NCI-H524 (cell line): ENCODE results near the gene C17orf67.

Experiments
- DNase-seq, 2 experiments: peaks; one replicate each; lab custom pipeline; 2025; lab: John Stamatoyannopoulos, UW

C17orf67 gene

GRCh38 chr17:56808503-56808902 lies 25.2 kb downstream of the C17orf67 start:
- DNase-seq: peak; percentile 62 to 83

DNA sequence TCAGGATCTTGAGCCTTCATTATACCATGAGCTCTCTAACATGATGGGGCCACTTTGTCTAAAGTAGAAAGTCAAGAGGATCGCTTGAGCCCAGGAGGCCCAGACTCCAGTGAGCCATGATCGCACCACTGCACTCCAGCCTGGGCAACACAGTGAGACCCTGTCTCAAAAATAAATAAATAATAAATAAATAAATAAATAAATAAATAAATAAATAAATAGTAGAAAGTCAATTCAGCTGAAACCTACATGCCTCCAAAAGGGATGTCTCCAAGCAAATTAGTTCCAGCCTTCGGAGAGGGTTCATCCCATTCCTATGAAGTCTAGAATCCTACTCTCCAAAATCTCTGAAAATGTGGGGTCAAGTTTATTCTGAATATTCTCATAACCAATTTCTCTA lies 26.0 kb downstream of the C17orf67 start:
- no peak for DNase-seq

GRCh38 chr17:56806949-56807348 lies 26.8 kb downstream of the C17orf67 start:
- no peak for DNase-seq

- DNase-seq: no peak
Measured at GRCh38 chr17:56804454-56804853, 29.3 kb downstream of the C17orf67 start.

- no peak for DNase-seq
Measured at GRCh38 chr17:56803071-56803470, 30.6 kb downstream of the C17orf67 start.

DNA sequence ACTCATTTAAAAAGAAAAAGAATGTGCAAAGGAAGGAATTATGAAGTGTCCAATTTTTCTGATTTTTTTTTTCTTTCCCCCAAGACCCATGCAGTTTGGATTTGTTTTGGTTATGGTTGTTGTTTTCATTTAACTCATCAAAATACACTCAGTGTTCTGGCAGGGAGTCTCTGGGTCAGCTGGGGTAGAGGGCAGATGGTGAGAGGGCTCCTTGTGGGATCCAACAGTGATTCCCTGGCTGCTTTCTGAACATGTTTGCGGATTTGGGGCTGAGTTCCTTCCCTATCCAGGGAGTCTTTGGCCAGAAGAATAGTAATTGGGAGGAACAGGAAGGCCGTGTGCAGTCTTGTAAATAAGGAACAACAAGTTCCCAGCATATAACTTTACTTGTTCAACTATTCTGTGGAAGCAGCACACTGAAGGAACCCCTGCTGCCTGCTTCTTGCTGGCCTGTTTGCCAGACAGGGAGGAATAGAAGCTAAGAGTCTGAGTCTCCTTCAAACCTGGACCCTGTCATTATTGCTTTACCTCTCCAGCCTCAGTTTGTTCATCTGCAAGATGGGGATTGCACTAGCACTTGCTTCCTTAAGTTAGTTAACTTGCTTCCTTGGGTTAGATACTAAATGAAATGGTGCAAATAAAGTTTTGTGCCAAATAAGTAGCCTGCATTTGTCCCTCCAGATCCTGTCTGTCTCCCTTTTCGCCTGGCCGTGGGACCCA lies 32.1 kb downstream of the C17orf67 start:
- DNase-seq: no peak

GRCh38 chr17:56798916-56799315 lies 34.8 kb downstream of the C17orf67 start:
- no peak for DNase-seq

DNA sequence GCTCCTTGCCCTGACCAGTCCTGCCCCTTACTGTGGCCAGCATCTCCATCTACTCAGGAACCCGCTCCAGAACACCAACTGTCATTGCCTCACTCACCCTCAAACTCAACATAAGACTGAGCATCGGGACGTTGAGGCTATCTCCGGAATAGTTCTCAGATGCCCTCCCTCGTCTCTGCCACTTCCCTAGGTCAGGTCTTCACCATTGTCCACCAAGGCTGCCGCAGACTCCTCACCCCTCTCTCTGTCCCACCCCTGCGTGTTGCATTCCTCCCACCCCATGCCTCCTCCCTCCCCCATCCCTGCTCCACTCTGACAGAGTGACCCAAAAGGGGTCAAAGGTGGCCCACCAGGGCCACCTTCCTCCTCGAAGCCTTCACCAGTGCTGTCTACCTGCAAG lies 37.2 kb downstream of the C17orf67 start:
- DNase-seq: no peak

DNA sequence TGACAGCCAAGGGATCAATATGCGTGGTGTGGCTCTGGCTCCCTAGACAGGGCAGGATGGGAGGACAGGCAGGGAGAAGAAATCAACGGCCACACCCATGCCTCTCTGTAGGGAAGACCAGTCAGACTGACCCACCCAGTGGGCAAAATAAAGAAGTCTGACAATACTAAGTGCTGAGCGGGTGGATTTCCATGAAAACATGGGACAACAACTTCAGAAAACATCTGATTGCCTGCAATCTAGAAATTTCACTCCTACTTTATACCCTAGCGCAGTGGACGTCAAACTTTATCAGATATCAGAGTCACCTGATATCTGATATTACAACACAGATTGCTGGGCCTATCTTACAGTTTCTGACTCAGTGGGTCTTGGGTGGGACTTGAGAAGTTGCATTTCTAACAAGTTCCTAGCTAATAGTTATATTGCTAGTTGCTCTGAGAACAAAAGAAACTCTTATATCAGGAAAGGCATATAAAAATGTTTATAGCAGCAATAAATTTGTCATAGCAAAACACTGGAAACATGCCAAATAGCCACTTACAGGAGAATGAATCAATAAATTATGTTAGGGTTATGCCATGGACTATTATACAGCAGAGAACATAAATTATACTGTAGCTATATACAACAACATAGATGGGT lies 38.4 kb downstream of the C17orf67 start:
- no peak for DNase-seq

DNA sequence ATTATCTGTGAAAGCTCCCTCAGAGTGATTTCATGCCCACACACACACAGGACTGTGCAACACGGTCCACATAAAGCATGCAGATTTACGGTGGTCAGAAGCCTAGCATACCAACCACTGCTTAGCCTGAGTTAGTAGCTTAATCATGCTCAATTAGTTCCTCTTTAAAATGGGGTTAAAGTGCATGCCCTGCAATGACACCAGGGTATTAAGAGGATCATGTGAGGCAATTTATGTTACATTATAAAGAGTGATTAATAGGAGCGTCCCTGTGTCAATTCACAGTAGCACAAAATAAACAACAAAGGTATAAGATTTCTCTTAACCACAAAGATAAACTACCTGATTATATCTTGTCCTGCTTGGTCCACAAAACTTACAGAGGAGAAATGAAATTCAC lies 39.8 kb downstream of the C17orf67 start:
- no peak for DNase-seq

DNA sequence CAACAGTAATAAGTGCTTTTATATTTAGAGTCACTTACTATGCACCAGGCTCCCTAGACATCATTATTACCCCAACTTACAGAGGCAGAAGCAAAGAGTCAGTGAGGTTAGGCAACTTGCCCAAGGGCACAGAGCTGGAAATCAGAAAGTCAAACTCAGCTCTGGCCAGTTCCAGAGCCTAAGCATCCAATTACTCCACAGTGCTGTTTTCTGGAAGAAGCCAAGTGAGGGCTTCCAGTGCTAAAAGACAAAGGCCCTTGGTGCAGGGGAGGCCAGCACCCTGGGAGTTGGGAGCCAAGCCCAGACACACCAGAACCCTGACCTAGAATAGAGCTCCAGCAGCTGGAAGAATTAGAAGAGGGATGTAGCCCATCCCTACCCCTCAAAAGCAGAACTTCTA lies 40.2 kb downstream of the C17orf67 start:
- DNase-seq: no peak

GRCh38 chr17:56792267-56792666 lies 41.5 kb downstream of the C17orf67 start:
- DNase-seq: no peak

DNA sequence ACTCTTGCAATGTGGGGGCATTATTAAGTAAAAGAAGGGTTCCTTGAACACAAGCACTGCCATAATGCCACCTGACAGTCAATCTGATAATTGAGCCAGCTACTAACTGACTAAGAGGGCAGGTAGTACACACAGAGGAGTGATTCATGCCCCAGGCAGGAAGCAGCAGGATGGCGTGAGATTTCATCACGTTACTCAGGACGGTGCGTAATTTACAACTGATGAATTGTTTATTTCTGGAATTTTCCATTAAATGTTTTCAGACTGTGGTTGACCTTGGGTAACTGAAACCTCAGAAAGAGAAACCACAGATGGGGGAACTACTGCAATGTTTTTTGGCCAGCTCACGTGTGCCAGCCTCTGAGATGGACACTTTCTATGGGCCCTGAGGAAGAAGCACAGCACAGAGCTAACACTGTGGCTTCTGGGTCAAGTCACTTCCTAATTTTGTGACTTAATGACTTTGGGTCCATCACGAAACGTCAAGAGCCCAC lies 46.7 kb downstream of the C17orf67 start:
- no peak for DNase-seq

GRCh38 chr17:56785997-56786680 lies 47.6 kb downstream of the C17orf67 start:
- DNase-seq: no peak

DNA sequence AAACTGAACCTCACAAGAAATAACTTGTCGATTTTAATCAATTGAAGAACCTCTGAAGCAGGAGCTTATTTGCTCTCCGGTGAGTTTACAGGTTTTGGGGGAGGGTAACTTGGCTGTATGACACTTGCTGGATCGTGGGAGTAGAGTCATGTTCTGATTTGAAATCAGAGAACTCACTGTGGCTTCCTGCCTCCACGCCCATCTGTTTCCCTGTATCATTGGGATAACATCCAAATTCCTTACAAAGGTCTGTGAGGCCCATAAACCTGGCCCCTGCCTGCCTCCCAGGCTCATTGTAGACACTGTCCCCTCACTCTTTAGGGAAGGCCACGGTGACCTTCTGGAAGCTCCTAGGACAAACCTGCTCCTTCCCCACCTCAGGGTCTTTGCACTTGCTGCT lies 48.3 kb downstream of the C17orf67 start:
- DNase-seq: no peak

GRCh38 chr17:56782338-56782737 lies 51.4 kb downstream of the C17orf67 start:
- DNase-seq: no peak

DNA sequence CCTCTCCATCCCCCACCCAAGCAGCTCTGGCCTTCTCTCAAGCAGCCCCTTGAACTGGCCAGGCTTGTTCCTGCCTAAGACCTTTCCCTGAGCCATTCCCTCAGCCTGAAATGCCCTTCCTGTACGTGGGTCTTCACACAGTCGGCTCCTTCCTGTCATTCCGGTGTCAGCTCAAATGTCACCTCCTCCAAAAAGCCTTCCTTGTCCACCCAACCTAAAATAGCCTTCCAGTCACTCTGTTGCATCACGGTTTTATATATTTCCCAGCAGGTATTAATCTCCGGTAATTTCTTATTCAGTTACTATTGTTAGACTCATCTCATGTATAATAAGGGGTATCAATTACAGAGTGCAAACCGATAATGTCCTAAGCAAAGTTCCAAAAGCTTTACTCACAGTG lies 51.8 kb downstream of the C17orf67 start:
- no peak for DNase-seq

GRCh38 chr17:56779898-56780777 lies 53.6 kb downstream of the C17orf67 start:
- peak; percentile 51 to 70 for DNase-seq

DNA sequence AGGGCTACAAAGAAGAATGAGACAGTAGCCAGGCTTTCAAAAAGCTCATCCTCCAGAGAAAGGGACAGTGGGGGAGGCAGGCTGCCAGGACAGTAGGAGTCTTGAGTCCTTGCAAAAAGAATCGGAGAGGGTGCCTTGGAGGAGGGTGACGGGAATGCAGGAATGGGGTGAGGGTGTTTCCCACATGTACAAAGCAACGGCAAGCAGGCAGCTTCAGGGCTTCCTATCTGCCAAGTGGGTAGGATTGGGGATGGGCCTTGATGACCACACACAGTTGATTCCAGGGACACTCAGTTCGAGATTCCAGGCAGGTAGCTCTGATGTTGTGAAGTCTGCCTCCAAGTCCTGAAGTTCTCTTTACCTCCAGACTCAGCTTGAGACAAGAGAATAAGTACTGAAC lies 54.4 kb downstream of the C17orf67 start:
- DNase-seq: no peak

DNA sequence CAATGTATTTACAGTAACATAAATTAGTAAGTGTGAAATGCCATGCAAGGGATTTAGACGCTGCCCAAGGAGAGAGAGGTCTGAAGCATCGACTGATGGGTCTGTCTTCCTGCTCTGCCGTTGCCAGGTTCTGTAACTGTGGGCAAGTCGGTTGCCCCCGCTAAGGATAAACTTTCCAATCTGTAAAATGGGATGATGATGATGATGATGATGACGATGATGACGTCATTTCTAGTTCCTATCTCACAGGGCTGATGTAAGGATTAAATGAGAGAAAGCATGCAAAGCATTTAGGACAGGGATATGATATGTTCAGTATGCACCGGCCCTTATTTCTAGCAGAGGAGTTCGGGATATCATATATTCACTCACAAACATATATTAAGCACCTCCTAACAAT lies 54.8 kb downstream of the C17orf67 start:
- no peak for DNase-seq

DNA sequence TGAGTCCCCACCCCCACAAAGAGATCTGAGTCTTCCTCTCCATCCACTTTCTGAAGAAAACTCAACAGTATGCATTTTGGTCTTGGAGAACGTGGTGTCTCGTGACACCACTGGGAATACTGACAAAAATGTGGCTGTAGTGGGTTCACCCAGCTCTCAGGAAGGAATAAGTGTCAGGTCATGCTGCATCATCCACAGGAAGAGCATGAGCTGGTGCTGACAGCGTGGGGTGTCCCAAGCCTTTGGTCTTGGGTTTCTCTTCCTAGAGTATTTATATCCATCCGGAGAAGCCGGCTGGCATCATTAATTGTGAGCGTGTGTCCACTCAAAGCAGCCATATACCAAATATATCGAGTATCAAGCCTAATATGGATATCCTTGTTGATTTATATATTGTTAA lies 55.9 kb downstream of the C17orf67 start:
- no peak for DNase-seq

DNA sequence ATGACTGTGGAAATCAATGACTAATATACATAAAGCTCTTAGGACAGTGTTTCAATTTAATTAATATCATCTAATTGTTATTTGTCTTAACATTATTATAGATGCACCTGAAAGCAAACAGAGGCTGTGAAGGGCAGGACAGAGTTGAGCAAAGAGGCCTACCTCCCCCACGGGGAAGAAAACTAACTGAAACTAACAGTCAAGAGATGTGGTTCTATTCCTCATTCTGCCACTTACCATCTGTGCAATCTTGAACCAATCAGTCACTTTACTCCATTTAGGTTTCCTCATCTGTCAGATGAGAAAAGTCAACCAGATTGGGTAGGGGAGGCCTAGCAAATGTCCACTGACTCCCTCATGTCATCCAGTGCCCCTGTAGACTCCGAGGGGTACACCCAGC lies 59.1 kb downstream of the C17orf67 start:
- DNase-seq: no peak
